Measurements from ENCODE around the gene HOTAIR.

DNA sequence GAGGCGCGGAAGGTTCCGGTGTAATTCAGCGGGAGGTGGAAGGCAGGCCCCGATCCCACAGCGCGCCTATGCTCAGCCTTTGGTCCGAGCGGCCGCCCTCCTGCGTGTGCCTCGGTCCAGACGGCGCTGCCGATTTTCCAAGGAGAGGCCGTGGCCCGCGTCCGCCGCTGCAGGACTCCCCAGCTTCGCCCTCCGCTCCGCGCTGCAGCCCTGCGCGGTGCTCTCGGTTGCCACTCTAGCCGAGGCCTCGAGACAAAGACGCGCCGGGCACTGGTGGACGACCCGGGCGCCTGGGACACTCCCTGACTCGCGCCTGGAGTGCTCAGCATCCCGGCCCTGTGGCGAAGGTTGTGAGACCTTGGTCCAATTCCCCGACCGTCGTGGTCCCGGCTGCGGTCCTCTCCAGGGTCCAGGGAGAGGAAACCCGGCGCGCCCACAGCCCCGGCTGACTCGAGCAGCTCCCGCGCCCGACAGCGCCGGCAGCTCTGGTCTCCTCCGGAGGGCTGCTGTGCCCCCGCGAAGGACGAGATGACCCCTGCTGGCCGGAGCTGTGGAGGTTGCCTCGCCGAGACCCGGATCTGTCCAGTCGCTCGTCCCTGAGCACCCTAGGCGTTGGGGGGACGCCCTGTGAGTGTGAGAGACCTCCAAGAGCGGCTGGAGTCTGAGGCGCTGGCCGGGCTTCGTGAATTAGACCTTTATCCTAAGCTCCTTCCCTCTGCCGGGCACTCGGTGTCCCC, 13.6 kb downstream of the HOTAIR start:
- TF ChIP-seq, protein P1, sequence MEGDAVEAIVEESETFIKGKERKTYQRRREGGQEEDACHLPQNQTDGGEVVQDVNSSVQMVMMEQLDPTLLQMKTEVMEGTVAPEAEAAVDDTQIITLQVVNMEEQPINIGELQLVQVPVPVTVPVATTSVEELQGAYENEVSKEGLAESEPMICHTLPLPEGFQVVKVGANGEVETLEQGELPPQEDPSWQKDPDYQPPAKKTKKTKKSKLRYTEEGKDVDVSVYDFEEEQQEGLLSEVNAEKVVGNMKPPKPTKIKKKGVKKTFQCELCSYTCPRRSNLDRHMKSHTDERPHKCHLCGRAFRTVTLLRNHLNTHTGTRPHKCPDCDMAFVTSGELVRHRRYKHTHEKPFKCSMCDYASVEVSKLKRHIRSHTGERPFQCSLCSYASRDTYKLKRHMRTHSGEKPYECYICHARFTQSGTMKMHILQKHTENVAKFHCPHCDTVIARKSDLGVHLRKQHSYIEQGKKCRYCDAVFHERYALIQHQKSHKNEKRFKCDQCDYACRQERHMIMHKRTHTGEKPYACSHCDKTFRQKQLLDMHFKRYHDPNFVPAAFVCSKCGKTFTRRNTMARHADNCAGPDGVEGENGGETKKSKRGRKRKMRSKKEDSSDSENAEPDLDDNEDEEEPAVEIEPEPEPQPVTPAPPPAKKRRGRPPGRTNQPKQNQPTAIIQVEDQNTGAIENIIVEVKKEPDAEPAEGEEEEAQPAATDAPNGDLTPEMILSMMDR (IDR thresholded peaks at IDR 0.05), result no peak
- no peak for TF ChIP-seq POLR2AphosphoS5 (IDR thresholded peaks at IDR 0.05)
- no peak for TF ChIP-seq EP300 (IDR thresholded peaks at IDR 0.05)

All from stomach (tissue), 4 donors.